ENCODE results near the gene DHPS. TPM values are rescaled to one million over a fixed set of nuclear protein-coding genes. Genes with fewer than 3 reads are reported as not detected.
"Not testable (repeated sequence)": the region's sequence is repeated elsewhere in the genome, so short reads cannot be mapped to it uniquely, and the experiment has no call there.

Gene DHPS
- total RNA-seq, 1 donor = 52.5 TPM

DNA sequence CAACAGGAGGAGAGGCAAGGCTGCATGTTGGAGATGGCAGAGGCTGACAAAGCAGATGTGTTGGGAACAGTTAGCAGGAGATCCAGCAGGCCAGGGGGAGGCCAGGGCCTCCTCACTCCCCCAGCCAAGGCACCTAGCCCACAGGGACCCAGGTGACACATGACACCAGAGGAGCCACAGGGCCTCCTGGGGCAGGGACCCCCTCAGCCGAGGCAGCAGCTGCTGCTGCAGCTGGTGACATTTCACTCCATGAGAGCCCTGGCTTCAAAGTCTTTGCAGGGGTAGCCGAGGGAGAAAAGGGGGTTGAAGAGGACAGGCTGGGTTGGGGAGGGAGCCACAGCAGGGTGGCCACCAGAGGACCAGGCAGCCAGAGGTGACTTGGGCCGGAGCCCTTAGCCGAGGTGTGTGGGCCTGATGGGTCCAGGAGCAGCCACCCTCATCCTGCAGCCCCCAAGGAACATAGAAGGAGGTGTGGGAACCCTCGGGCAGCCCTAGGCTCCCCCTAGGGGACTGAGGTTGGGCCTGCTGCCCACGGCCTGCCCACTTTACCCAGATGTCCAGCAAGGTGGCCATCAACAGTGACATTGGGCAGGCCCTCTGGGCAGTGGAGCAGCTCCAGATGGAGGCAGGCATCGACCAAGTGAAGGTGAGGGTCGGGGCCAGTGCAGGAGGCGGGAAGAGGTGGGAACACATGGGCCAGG lies 6.0 kb upstream of the DHPS start, which contains the start of gene GNG14:
Gene GNG14 (plus strand): TSS at position 503 of the 701 bp plus-strand sequence. CDS start 51 bp downstream, at position 554.
- Histone ChIP-seq H3K36me3 (ENCODE audit: insufficient read depth, low read length) (peaks cover under 1% of the 10 kb centered on the region), H3K4me1 (ENCODE audit: insufficient read depth, low read length) (no peaks in the 10 kb centered on the region), H4K20me1 (ENCODE audit: insufficient read depth, low read length) (no peaks in the 10 kb centered on the region), H3K79me2 (ENCODE audit: insufficient read depth, low read length) (no peaks in the 10 kb centered on the region), H3K27me3 (ENCODE audit: insufficient read depth, low read length) (no peaks in the 10 kb centered on the region), H3K4me2 (ENCODE audit: insufficient read depth, low read length) (no peak within 1 kb of the TSS), H3K4me3 (ENCODE audit: insufficient read depth, low read length) (no peak within 1 kb of the TSS), H3K9me3 (ENCODE audit: low read depth, low read length) (no peaks in the 10 kb centered on the region), H3K27ac (ENCODE audit: low read depth, low read length) (no peak within 1 kb of the TSS), H2AFZ (ENCODE audit: low read length) (no peak within 1 kb of the TSS)
- TF ChIP-seq, protein P1, sequence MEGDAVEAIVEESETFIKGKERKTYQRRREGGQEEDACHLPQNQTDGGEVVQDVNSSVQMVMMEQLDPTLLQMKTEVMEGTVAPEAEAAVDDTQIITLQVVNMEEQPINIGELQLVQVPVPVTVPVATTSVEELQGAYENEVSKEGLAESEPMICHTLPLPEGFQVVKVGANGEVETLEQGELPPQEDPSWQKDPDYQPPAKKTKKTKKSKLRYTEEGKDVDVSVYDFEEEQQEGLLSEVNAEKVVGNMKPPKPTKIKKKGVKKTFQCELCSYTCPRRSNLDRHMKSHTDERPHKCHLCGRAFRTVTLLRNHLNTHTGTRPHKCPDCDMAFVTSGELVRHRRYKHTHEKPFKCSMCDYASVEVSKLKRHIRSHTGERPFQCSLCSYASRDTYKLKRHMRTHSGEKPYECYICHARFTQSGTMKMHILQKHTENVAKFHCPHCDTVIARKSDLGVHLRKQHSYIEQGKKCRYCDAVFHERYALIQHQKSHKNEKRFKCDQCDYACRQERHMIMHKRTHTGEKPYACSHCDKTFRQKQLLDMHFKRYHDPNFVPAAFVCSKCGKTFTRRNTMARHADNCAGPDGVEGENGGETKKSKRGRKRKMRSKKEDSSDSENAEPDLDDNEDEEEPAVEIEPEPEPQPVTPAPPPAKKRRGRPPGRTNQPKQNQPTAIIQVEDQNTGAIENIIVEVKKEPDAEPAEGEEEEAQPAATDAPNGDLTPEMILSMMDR (IDR thresholded peaks at IDR 0.05; ENCODE audit: extremely low read depth, low read depth, low read length) = no peak
- DNase-seq (ENCODE audit: insufficient read length, low spot score, missing footprints) = peak; percentile 30

DNA sequence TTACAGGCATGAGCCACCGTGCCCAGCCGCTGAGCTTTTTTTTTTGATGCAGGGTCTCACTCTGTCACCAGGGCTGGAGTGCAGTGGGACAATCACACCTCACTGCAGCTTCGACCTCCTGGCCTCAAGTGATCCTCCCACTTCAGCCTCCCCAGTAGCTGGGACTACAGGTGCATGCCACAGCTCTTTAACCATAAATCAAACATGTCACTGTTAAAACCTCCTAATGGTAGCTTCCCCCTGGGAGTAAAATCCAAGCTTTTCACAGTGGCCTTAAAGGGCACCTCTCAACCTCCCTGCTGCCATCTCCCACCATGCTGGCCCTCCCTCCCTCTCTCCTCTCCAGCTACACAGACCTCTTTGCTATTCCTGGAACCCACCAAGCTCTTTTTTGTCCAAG lies 4.2 kb upstream of the DHPS start:
- no peaks in the 10 kb centered on the region for H3K36me3 ChIP-seq (ENCODE audit: insufficient read depth, low read length)
- H3K27me3 ChIP-seq (ENCODE audit: insufficient read depth, low read length) = no peaks in the 10 kb centered on the region
- H3K4me1 ChIP-seq (ENCODE audit: insufficient read depth, low read length) = no peaks in the 10 kb centered on the region
- no peak overlapping the region for H2AFZ ChIP-seq (ENCODE audit: low read length)
- no peaks in the 10 kb centered on the region for H4K20me1 ChIP-seq (ENCODE audit: insufficient read depth, low read length)
- TF ChIP-seq, protein P1 (IDR thresholded peaks at IDR 0.05; ENCODE audit: extremely low read depth, low read depth, low read length) = no peak
- H3K4me2 ChIP-seq (ENCODE audit: insufficient read depth, low read length) = no peak overlapping the region
- H3K79me2 ChIP-seq (ENCODE audit: insufficient read depth, low read length) = no peaks in the 10 kb centered on the region
- H3K4me3 ChIP-seq (ENCODE audit: insufficient read depth, low read length) = no peak overlapping the region
- no peak for DNase-seq (ENCODE audit: insufficient read length, low spot score, missing footprints)
- H3K9me3 ChIP-seq (ENCODE audit: low read depth, low read length) = no peaks in the 10 kb centered on the region
- H3K27ac ChIP-seq (ENCODE audit: low read depth, low read length) = no peak overlapping the region

GRCh38 chr19:12680034-12680433 lies 1.6 kb downstream of the DHPS start:
- peaks cover 22% of the 10 kb centered on the region for H4K20me1 ChIP-seq (ENCODE audit: insufficient read depth, low read length)
- no peak overlapping the region for H3K4me2 ChIP-seq (ENCODE audit: insufficient read depth, low read length)
- no peak overlapping the region for H2AFZ ChIP-seq (ENCODE audit: low read length)
- H3K27me3 ChIP-seq (ENCODE audit: insufficient read depth, low read length) = no peaks in the 10 kb centered on the region
- H3K36me3 ChIP-seq (ENCODE audit: insufficient read depth, low read length) = peaks cover 40% of the 10 kb centered on the region
- H3K27ac ChIP-seq (ENCODE audit: low read depth, low read length) = no peak overlapping the region
- TF ChIP-seq, protein P1 (IDR thresholded peaks at IDR 0.05; ENCODE audit: extremely low read depth, low read depth, low read length) = no peak
- H3K9me3 ChIP-seq (ENCODE audit: low read depth, low read length) = no peaks in the 10 kb centered on the region
- H3K4me1 ChIP-seq (ENCODE audit: insufficient read depth, low read length) = no peaks in the 10 kb centered on the region
- H3K79me2 ChIP-seq (ENCODE audit: insufficient read depth, low read length) = peaks cover 18% of the 10 kb centered on the region
- no peak overlapping the region for H3K4me3 ChIP-seq (ENCODE audit: insufficient read depth, low read length)
- peak; percentile 49 for DNase-seq (ENCODE audit: insufficient read length, low spot score, missing footprints)

DNA sequence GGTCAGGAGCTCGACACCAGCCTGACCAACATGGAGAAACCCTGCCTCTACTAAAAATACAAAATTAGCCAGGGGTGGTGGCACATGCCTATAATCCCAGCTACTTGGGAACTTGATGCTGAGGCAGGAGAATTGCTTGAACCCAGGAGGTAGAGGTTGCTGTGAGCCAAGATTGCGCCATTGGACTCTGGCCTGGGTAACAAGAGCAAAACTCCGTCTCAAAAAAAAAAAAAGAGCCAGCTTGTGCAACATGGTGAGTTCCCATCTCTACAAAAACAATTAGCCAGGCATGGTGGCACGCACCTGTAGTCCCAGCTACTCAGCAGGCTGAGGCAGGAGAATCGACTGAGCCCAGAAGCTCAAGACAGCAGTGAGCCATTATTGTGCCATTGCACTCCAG lies 3.6 kb downstream of the DHPS start:
- H3K4me2 ChIP-seq (ENCODE audit: insufficient read depth, low read length); H3K4me3 ChIP-seq (ENCODE audit: insufficient read depth, low read length); H3K27ac ChIP-seq (ENCODE audit: low read depth, low read length); H3K9me3 ChIP-seq (ENCODE audit: low read depth, low read length); H2AFZ ChIP-seq (ENCODE audit: low read length); DNase-seq (ENCODE audit: insufficient read length, low spot score, missing footprints); H3K27me3 ChIP-seq (ENCODE audit: insufficient read depth, low read length); H3K4me1 ChIP-seq (ENCODE audit: insufficient read depth, low read length): not testable (repeated sequence)
- Histone ChIP-seq H3K79me2 (ENCODE audit: insufficient read depth, low read length) (peaks cover 21% of the 10 kb centered on the region), H3K36me3 (ENCODE audit: insufficient read depth, low read length) (peaks cover 53% of the 10 kb centered on the region), H4K20me1 (ENCODE audit: insufficient read depth, low read length) (peaks cover 24% of the 10 kb centered on the region)
